ENCODE results near the gene SEC14L3. TPM values are rescaled to one million over a fixed set of nuclear protein-coding genes. Genes with fewer than 3 reads are reported as not detected.

SEC14L3 gene
- total RNA-seq, 1 experiment from 2014 or later, result not detected

DNA sequence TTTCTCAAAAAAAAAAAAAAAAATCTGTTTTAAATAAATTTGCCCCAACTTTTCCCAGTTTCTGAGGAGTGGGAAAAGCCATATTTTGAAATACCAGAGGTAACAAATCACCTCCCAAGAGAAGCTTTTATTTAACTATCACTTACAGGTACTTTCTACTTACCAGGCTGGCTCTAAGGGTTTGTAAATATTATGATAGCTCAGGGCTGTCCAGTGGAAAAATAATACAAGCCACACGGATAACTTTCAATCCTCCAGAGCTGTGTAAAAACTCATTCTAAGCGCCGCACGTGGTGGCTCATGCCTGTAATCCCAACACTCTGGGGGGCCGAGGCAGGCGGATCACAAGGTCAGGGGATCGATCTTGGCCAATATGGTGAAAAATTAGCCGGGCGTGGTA lies 39.3 kb upstream of the SEC14L3 start:
- no TSS peak for BruUV-seq (replicated peaks)
- no peaks in the 10 kb centered on the region for H3K4me1 ChIP-seq (ENCODE audit: control insufficient read depth, insufficient read depth, low read length)

DNA sequence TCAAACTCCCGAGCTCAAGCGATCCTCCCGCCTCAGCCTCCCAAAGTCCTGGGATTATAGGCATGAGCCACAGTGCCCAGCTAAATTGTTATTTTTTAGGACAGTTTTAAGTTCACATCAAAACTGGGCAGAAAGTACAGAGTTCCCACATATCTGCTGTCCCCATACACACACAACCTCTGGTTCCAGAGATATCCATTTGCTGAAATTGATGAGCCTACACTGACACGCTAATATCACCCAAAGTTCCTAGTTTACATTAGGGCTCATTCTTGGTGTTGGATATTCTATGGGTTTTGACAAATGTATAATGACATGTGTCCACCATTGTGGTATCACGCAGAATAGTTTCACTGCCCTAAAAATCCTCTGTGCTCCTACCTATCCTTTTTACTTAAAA lies 36.4 kb upstream of the SEC14L3 start:
- BruUV-seq (replicated peaks), result no TSS peak
- TF ChIP-seq, protein P1, sequence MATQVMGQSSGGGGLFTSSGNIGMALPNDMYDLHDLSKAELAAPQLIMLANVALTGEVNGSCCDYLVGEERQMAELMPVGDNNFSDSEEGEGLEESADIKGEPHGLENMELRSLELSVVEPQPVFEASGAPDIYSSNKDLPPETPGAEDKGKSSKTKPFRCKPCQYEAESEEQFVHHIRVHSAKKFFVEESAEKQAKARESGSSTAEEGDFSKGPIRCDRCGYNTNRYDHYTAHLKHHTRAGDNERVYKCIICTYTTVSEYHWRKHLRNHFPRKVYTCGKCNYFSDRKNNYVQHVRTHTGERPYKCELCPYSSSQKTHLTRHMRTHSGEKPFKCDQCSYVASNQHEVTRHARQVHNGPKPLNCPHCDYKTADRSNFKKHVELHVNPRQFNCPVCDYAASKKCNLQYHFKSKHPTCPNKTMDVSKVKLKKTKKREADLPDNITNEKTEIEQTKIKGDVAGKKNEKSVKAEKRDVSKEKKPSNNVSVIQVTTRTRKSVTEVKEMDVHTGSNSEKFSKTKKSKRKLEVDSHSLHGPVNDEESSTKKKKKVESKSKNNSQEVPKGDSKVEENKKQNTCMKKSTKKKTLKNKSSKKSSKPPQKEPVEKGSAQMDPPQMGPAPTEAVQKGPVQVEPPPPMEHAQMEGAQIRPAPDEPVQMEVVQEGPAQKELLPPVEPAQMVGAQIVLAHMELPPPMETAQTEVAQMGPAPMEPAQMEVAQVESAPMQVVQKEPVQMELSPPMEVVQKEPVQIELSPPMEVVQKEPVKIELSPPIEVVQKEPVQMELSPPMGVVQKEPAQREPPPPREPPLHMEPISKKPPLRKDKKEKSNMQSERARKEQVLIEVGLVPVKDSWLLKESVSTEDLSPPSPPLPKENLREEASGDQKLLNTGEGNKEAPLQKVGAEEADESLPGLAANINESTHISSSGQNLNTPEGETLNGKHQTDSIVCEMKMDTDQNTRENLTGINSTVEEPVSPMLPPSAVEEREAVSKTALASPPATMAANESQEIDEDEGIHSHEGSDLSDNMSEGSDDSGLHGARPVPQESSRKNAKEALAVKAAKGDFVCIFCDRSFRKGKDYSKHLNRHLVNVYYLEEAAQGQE (IDR thresholded peaks at IDR 0.05; ENCODE audit: insufficient read depth in 1 of 2, low read depth in 2 of 2, low read length in 1 of 2), result no peak
- TF ChIP-seq POLR2AphosphoS5 (IDR thresholded peaks at IDR 0.05; ENCODE audit: low read depth, low read length), result no peak
- no peak for TF ChIP-seq TCF7L2 (IDR thresholded peaks at IDR 0.05; ENCODE audit: low read depth, low read length)
- TF ChIP-seq, protein P2, sequence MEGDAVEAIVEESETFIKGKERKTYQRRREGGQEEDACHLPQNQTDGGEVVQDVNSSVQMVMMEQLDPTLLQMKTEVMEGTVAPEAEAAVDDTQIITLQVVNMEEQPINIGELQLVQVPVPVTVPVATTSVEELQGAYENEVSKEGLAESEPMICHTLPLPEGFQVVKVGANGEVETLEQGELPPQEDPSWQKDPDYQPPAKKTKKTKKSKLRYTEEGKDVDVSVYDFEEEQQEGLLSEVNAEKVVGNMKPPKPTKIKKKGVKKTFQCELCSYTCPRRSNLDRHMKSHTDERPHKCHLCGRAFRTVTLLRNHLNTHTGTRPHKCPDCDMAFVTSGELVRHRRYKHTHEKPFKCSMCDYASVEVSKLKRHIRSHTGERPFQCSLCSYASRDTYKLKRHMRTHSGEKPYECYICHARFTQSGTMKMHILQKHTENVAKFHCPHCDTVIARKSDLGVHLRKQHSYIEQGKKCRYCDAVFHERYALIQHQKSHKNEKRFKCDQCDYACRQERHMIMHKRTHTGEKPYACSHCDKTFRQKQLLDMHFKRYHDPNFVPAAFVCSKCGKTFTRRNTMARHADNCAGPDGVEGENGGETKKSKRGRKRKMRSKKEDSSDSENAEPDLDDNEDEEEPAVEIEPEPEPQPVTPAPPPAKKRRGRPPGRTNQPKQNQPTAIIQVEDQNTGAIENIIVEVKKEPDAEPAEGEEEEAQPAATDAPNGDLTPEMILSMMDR (IDR thresholded peaks at IDR 0.05), result no peak
- no peak for TF ChIP-seq SIN3A (IDR thresholded peaks at IDR 0.05; ENCODE audit: borderline replicate concordance, insufficient read depth, low read depth, low read length)
- in situ Hi-C loops (cut with HindIII; ENCODE audit: low pct_unique_long_range_greater_than_20kb, low sequenced_read_pairs) (no loop called here), intact Hi-C loops (cut with micrococcal nuclease; ENCODE audit: unreplicated experiment) (no loop called here)
- no peak overlapping the region for H3K27ac ChIP-seq (ENCODE audit: low read length)
- CTCF ChIA-PET, result no interaction called here
- H3K36me3 ChIP-seq (ENCODE audit: control insufficient read depth, insufficient read depth, low read length), result peaks cover 3% of the 10 kb centered on the region; the same call in 1 of the 2 replicates
- POLR2A ChIA-PET, result no interaction called here
- H3K27me3 ChIP-seq (ENCODE audit: control insufficient read depth, insufficient read depth, low read length), result no peaks in the 10 kb centered on the region
- ATAC-seq (no peak), DNase-seq (ENCODE audit: low read depth, low spot score) (no peak)
- H3K4me1 ChIP-seq (ENCODE audit: control insufficient read depth, insufficient read depth, low read length), result no peaks in the 10 kb centered on the region
- no peak overlapping the region for H3K4me3 ChIP-seq (ENCODE audit: low read depth in 2 of 2, low read length in 2 of 2)
- H3K9me3 ChIP-seq (ENCODE audit: control insufficient read depth, insufficient read depth, low read depth, low read length), result no peaks in the 10 kb centered on the region

More for the DNA sequence above, 39.3 kb upstream of the SEC14L3 start:
- CTCF ChIA-PET, result interaction anchor here (0.6 to 0.7 kb wide), 2 partner anchors 146 to 267 kb away, joined by 4 to 6 read pairs; no protein-coding TSS in a partner anchor
- ATAC-seq (no peak), DNase-seq (ENCODE audit: low read depth, low spot score) (no peak)
- POLR2A ChIA-PET, result no interaction called here
- in situ Hi-C loops (cut with HindIII; ENCODE audit: low pct_unique_long_range_greater_than_20kb, low sequenced_read_pairs), result no loop called here
- no peaks in the 10 kb centered on the region for H3K27me3 ChIP-seq (ENCODE audit: control insufficient read depth, insufficient read depth, low read length)
- H3K27ac ChIP-seq (ENCODE audit: low read length), result no peak overlapping the region
- intact Hi-C loops (cut with micrococcal nuclease; ENCODE audit: unreplicated experiment), result no loop called here
- no peaks in the 10 kb centered on the region for H3K36me3 ChIP-seq (ENCODE audit: control insufficient read depth, insufficient read depth, low read length)
- TF ChIP-seq SIN3A (IDR thresholded peaks at IDR 0.05; ENCODE audit: borderline replicate concordance, insufficient read depth, low read depth, low read length), result no peak
- TF ChIP-seq, protein P1 (IDR thresholded peaks at IDR 0.05; ENCODE audit: insufficient read depth in 1 of 2, low read depth in 2 of 2, low read length in 1 of 2), result no peak
- TF ChIP-seq, protein P2 (IDR thresholded peaks at IDR 0.05), result no peak
- no peak for TF ChIP-seq POLR2AphosphoS5 (IDR thresholded peaks at IDR 0.05; ENCODE audit: low read depth, low read length)
- no peak for TF ChIP-seq TCF7L2 (IDR thresholded peaks at IDR 0.05; ENCODE audit: low read depth, low read length)
- H3K4me3 ChIP-seq (ENCODE audit: low read depth in 2 of 2, low read length in 2 of 2), result no peak overlapping the region
- H3K9me3 ChIP-seq (ENCODE audit: control insufficient read depth, insufficient read depth, low read depth, low read length), result no peaks in the 10 kb centered on the region
